AG04449 (cell line): Measurements from ENCODE around the gene PPP3R1.

Experiments used
- CTCF ChIA-PET: fragments of 350-600 bp; formaldehyde crosslinking; extraction: SDS; loops from one replicate; lab custom pipeline; 2021; ENCODE audit warnings: antibody characterized with exemption; lab: Yijun Ruan, JAX
- POLR2A ChIA-PET: fragments of 400-600, 350-600 bp; formaldehyde crosslinking; extraction: SDS; loops from one replicate; lab custom pipeline; 2020; ENCODE audit warnings: antibody characterized with exemption, inconsistent platforms; lab: Yijun Ruan, JAX
- DNase-seq: peaks from one replicate; pipeline ENCODE4 v3.0.0-alpha.2; 2010; ENCODE audit warnings: low read depth, low spot score
- H3K4me3 ChIP-seq: 2 replicates; pipeline ENCODE4 v1.5.1; 2011; ENCODE audit warnings: low read depth, mild to moderate bottlenecking, control low read depth, low read length
- CTCF ChIP-seq: IDR thresholded peaks from one replicate; pipeline ENCODE4 v1.5.1; 2011; ENCODE audit warnings: mild to moderate bottlenecking, moderate library complexity, low read length, control low read depth, inconsistent platforms; ENCODE audit not compliant: insufficient read depth; ENCODE audit errors: missing control alignments

The PPP3R1 gene

GRCh38 chr2:68252400-68253218 lies at the start of gene PPP3R1:
TSS of gene PPP3R1 (minus strand) at chr2:68252532. CDS start at chr2:68252127, 405 bp downstream.
- H3K4me3 ChIP-seq: peak within 1 kb of the TSS; percentile 87
- CTCF ChIA-PET: interaction anchor here (1.2 to 5.5 kb wide), 4 partner anchors 40 to 189 kb away, joined by 3 to 50 read pairs (median 6); no protein-coding TSS in a partner anchor
- POLR2A ChIA-PET: interaction anchor here (0.5 to 1.1 kb wide), 6 partner anchors 9 to 127 kb away, joined by 3 to 5 read pairs (median 3); partner anchors contain the start of genes CNRIP1 and PNO1
- TF ChIP-seq CTCF: no peak
- DNase-seq: peak; percentile 64

GRCh38 chr2:68295516-68295915 lies 43.2 kb upstream of the PPP3R1 start:
- CTCF ChIA-PET: interaction anchor here (1.3 to 3.2 kb wide), 7 partner anchors 9 to 174 kb away, joined by 3 to 11 read pairs (median 6); no protein-coding TSS in a partner anchor
- no peak overlapping the region for H3K4me3 ChIP-seq
- TF ChIP-seq CTCF: no peak
- DNase-seq: no peak
- POLR2A ChIA-PET: no interaction called here

- ChIA-PET CTCF (interaction anchor here (0.7 to 4.7 kb wide), 7 partner anchors 10 to 173 kb away, joined by 3 to 31 read pairs (median 6); no protein-coding TSS in a partner anchor), POLR2A (no interaction called here)
Observed at GRCh38 chr2:68294913-68295312, 42.6 kb upstream of the PPP3R1 start.

GRCh38 chr2:68294187-68294586 lies 41.9 kb upstream of the PPP3R1 start:
- TF ChIP-seq CTCF: no peak
- ChIA-PET CTCF (interaction anchor here (0.7 to 4.7 kb wide), 10 partner anchors 9 to 172 kb away, joined by 3 to 31 read pairs (median 5); no protein-coding TSS in a partner anchor), POLR2A (no interaction called here)
- H3K4me3 ChIP-seq: no peak overlapping the region
- DNase-seq: no peak

More at GRCh38 chr2:68294913-68295312, 42.6 kb upstream of the PPP3R1 start:
- no peak overlapping the region for H3K4me3 ChIP-seq
- no peak for DNase-seq
- no peak for TF ChIP-seq CTCF

GRCh38 chr2:68293755-68294154 lies 41.4 kb upstream of the PPP3R1 start:
- ChIA-PET CTCF (interaction anchor here (0.7 to 4.7 kb wide), 9 partner anchors 9 to 172 kb away, joined by 3 to 31 read pairs (median 6); no protein-coding TSS in a partner anchor), POLR2A (no interaction called here)
- no peak for DNase-seq
- TF ChIP-seq CTCF: no peak
- H3K4me3 ChIP-seq: no peak overlapping the region

GRCh38 chr2:68293024-68293423 lies 40.7 kb upstream of the PPP3R1 start:
- no peak for DNase-seq
- ChIA-PET CTCF (interaction anchor here (0.7 to 4.7 kb wide), 15 partner anchors 10 to 171 kb away, joined by 3 to 31 read pairs (median 6); no protein-coding TSS in a partner anchor), POLR2A (no interaction called here)
- H3K4me3 ChIP-seq: no peak overlapping the region
- TF ChIP-seq CTCF: no peak
